ENCODE measurements around the gene TEDC1.

TEDC1 gene

DNA sequence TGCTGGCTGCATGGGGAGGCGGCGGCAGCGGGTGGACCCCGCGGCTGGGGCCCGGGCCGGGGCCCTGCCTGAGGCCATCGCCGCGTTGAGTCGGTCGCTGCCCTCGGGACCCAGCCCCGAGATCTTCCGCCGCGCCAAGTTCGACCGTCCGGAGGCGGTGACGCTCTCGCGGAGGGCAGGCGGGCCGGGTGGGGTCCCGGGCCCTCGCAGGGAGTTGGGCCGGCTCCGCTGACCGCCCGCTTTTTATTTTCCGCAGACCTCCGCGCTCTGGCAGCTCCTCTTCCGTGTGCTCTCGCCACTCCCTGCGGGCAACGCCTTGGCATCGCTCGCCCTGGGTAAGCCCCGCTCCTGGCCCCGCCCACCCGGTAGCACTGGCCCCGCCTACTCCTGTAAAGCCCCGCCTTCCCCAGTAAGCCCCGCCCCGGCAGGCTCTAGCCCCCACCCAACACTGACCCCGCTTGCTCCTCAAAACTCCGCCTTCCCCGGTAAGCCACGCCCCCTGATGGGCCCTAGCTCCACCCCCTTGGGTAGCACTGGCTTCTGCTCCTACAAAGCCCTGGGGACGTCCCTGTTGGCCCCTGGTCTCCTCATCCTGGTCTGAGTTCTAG, 424 bp downstream of the TEDC1 start:
- Mint-ChIP-seq H3K9me3 (peaks cover 0 to 2% of the 10 kb centered on the region in 2 donors), H3K36me3 (peaks cover 16 to 20% of the 10 kb centered on the region in 2 donors), H3K27me3 (no peaks in the 10 kb centered on the region), H3K4me1 (peaks cover 21 to 34% of the 10 kb centered on the region in 2 donors), H3K4me3 (peak overlapping the region; percentile 83 to 87), H3K27ac (peak overlapping the region; percentile 93)
- ATAC-seq (replicated peaks) (peak; percentile 7 to 24), DNase-seq (peak; percentile 80)

DNA sequence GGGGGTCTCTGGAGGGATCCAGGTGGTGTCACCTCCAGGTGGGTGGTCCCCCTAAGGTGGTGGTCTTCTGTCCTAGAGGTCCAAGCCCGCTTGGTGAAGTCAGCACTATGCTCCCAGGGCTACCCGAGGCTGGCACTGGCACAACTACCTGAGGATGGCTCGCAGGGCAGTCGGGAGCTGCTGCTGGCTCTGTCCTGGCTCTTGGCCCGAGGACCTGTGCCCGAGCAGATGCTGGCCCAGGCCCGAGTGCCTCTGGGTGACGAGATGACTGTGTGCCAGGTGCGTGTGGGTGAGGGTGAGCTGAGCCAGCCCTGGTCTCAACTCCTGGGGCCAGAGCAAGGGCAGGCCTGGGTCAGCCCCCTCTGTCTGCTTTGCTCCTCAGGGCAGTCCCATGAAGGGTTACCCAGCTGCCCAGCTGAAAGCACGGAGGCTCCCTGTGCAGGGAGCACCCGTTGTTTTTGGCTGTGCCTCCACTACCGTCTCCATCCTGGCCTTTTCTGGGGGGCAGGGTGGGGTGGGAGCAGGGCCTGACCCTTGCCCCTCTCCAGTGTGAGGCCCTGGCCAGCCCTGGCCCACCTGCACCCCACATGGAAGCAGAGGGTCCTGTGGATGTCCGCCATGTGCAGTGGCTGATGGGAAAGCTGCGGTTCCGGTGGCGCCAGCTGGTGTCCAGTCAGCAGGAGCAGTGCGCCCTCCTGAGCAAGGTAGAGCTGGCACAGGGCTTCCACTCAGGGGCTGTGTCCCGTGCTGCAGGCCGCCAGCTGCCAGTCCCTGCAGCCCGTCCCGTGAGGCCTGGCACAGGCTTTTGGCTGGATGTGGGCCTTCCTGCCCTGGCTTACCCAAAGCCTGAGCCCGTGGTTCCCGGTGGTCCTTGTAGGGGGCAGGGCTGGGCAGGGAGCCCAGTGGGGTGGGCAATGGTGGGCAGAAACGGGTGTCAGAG, 1.3 kb downstream of the TEDC1 start:
- Mint-ChIP-seq H3K9me3 (peaks cover 0 to 2% of the 10 kb centered on the region in 2 donors), H3K4me1 (peaks cover 21 to 29% of the 10 kb centered on the region in 2 donors)
- no peak for DNase-seq

DNA sequence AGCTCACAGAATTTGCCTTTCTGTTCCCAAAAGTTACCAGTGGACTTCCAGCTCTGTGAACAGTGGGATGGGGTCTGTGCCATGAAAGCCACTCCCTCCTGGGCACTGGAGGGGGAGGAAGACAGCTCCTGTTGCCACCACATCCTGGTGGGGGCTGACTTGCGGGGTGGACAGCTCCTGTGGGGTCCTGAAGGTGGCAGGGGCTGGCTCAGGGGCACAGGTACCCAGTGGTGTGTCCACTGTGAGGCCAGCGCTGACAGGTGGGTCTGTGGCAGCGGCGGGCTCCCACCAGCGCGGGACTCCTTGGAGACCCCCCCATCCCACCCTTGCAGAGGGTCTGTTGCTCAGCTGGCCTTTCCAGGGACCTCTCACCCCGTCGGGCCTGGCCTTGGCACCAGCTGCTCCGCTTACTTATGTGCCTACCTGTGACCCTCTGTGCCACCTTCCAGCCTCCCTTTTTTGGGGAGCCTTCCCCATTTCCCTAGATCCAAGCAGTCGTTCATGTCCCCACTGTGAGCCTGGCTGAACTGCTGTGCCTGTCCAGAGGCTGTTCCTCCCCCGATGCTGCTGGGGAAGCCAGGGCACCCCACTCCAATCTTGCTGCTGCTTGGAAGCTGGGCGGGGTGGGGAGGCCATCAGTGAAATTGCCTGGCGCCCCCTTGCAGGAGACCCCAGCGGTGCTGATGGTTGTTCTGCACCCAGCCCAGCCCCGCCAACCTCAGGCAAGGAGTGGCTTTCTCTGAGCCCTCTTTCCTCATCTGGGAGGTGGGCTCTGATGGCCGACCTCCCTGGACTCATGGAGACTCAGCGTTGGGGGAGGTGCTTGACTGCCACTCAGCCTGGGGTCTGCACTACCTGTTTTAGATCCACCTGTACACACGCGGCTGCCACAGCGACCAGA, 2.2 kb downstream of the TEDC1 start:
- Mint-ChIP-seq H3K27me3 (no peaks in the 10 kb centered on the region), H3K27ac (peak overlapping the region; percentile 37), H3K4me3 (no peak overlapping the region), H3K36me3 (peaks cover 16 to 24% of the 10 kb centered on the region in 2 donors), H3K9me3 (peaks cover 0 to 2% of the 10 kb centered on the region in 2 donors), H3K4me1 (peaks cover 18 to 23% of the 10 kb centered on the region in 2 donors)
- DNase-seq (no peak), ATAC-seq (replicated peaks) (no peak)

More for the DNA sequence above, 1.3 kb downstream of the TEDC1 start:
- Mint-ChIP-seq H3K27ac (peak overlapping the region; percentile 92), H3K4me3 (peak overlapping the region; percentile 83 to 87), H3K36me3 (peaks cover 16 to 20% of the 10 kb centered on the region in 2 donors), H3K27me3 (no peaks in the 10 kb centered on the region)
- ATAC-seq (replicated peaks): no peak

DNA sequence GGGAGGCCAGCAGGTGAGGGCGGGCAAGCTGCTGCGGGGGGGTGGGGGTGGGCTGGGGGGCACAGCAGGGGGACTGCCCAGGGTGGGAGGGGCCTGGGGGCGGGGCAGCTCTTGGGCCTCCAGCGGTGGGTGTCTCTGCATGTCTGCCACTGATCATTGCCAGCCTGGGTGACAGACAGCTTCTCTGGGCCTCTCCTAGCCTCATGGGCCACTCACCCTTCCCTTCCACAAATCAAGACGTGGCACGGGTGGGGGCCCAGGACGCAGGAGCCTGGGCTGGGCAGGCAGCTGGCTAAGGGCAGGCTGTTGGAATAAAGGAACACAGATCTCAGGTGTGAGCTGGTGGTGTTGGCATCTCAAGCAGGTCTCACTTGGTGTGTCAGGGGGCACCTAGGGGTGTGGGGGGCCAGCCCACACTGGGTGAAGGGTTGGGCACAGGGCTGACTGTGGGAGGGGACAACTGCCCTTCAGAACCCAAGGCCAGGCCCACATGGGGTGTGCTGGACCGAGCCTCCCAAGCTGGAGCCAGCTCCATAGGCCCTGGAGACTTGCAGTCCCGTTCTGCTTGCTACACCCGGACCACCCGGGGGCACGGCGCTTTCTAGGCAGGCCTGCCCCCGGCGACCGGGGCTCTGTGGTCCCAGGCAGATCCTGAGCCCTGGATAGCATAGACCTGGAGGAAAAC, 3.0 kb downstream of the TEDC1 start:
- no peaks in the 10 kb centered on the region for H3K27me3 Mint-ChIP-seq
- H3K9me3 Mint-ChIP-seq: peaks cover 0 to 2% of the 10 kb centered on the region in 2 donors
- peaks cover 14% of the 10 kb centered on the region in 2 donors for H3K4me1 Mint-ChIP-seq
- no peak overlapping the region for H3K27ac Mint-ChIP-seq
- peaks cover 20 to 24% of the 10 kb centered on the region in 2 donors for H3K36me3 Mint-ChIP-seq
- DNase-seq (no peak), ATAC-seq (replicated peaks) (no peak)
- no peak overlapping the region for H3K4me3 Mint-ChIP-seq

DNA sequence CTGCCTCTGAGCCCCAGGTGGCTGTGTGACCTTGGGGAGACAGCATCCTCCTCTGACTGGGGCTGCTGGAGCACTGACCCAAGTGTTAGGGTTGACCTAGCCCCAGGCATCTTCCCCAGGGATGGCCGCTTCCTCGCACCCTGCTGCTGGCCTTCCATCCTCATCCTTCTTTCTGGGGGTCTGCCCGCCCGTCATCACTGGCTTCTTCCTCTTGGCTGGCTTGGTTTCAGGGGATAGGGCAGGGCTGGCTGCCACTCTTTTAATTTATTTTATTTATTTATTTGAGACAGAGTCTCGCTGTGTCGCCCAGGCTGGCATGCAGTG, 3.5 kb downstream of the TEDC1 start:
- H3K4me3 Mint-ChIP-seq: no peak overlapping the region
- peaks cover 0 to 2% of the 10 kb centered on the region in 2 donors for H3K9me3 Mint-ChIP-seq
- H3K27me3 Mint-ChIP-seq: no peaks in the 10 kb centered on the region
- H3K4me1 Mint-ChIP-seq: peaks cover 9% of the 10 kb centered on the region in 2 donors
- no peak for DNase-seq
- peaks cover 15 to 18% of the 10 kb centered on the region in 2 donors for H3K36me3 Mint-ChIP-seq
- ATAC-seq (replicated peaks): no peak
- no peak overlapping the region for H3K27ac Mint-ChIP-seq

DNA sequence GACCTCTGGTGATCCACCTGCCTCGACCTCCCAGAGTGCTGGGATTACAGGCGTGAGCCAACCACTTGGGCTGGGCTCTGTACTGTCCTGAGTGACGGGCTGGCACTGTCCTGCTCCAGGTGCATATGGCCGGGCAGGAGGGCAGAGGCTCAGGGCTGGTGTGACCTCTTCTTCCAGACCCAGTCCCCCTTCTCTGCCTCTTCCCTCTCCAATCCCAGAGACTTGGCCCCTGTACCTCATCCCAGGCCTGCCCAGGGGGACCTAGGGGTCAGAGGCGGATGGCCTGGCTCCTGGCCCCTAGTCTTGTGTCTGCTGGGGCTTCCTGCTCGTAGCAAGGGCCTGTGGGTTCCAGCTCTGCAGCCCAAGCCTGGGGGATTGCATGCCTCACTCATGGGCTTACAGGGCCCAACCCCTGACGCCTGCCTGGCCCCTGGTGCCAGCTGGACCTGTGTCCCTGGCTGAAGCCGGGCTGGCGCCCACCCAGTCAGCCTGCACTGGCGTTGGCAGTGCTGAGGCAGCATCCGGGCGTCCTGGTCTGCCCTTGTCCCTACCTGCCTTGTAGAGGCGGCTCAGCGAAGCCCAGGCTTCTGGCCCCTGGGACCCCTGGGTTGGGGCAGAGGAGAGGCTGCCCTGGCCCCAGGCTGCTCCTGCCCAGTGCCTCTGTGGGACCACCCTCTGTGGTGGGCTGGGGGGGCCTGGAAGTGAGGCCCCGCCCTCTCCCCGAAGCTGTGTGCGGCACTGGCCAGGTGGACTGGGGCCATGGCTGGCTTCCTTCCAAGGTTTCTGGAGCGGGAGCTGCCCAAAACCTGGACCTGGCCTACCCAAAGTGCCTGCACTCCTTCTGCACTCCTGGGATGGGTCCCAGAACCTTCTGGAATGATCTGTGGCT, 4.3 kb downstream of the TEDC1 start:
- H3K27ac Mint-ChIP-seq: no peak overlapping the region
- DNase-seq (no peak), ATAC-seq (replicated peaks) (no peak)

DNA sequence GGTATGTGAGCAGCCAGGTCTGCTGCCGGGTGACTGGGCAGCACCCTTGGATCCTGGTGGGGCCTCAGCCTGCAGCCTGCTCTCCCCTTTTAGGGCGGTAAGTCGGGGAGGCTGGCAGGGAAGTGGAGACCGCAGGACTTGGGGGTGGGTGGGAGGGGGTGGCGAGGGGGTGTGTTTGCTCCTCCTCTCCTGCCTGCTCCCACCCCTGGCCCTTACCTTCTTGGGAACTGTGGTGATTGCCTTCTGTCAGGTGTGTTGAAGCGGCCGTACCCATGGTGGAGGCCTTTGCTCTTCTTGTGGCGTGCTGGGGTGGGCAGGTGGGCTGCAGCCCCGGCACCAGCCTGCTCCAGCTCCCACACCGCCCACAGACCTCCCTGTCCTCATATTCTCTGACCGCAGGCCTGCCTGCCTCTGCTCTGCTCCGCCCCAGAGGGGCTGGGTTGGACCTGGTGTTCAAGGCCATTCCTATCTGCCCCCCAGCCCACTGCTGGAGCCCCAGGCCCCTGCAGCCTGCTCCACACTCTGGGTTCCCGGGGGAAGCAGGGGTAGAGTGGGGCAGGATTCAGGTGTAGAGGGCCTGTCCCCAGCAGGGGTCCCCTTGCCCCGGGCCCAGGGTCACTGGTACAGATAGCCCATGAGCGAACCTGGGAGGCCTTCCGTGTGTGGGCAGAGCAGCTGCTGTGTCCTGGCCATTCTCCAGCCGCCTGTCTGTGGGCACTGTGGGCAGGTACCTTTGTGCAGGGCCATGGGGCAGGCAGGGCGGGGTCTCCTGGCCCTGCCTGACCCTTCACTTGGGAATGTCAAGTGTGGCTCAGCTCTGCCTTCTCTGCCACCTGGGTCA, 5.2 kb downstream of the TEDC1 start:
- peaks cover 6 to 11% of the 10 kb centered on the region in 2 donors for H3K4me1 Mint-ChIP-seq
- peaks cover 16 to 22% of the 10 kb centered on the region in 2 donors for H3K36me3 Mint-ChIP-seq
- DNase-seq (no peak), ATAC-seq (replicated peaks) (no peak)
- no peak overlapping the region for H3K27ac Mint-ChIP-seq
- H3K27me3 Mint-ChIP-seq: no peaks in the 10 kb centered on the region
- no peak overlapping the region for H3K4me3 Mint-ChIP-seq
- peaks cover 0 to 2% of the 10 kb centered on the region in 2 donors for H3K9me3 Mint-ChIP-seq

More for the DNA sequence above, 4.3 kb downstream of the TEDC1 start:
- Mint-ChIP-seq H3K4me1 (peaks cover 6 to 8% of the 10 kb centered on the region in 2 donors), H3K36me3 (peaks cover 16 to 18% of the 10 kb centered on the region in 2 donors), H3K9me3 (peaks cover 0 to 2% of the 10 kb centered on the region in 2 donors), H3K27me3 (no peaks in the 10 kb centered on the region), H3K4me3 (no peak overlapping the region)

DNA sequence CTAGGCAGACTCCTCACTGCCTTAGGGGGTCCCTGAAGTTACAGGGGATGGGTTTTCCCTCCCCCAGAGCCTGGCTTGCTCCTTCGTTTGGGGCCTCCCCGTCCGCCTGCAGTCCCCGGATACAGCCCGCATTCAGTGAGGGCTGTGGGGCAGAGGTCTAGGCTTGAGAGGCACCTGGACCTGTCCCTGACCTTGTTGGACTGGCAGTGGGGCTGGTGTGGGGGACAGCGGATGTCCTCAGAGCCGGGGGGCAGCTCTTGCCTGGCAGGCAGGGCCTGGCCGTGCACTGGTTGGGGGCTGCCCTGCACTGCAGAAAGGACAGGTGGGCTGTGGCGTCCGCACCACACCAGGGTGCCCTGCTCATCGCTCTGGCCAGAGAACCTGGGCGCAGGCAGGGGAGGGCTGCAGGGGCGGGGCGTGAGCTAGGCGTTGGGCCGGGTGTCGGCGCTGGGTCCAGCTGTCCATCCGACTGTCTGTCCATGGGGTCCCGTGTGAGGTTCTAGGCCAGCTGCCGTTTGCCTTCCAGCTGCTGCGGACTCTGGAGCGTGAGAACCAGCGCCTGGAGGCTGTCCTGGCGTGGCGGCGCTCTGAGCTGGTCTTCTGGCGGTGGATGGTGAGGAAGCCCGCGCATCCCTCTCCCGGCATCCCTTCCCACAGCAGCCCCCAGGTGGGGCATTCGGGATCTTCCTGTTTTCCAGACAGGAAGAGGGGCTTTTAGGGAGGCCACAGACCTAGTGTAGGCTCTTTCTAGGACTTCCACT, 6.0 kb downstream of the TEDC1 start:
- Mint-ChIP-seq H3K36me3 (peaks cover 16 to 20% of the 10 kb centered on the region in 2 donors), H3K4me1 (peaks cover 2 to 7% of the 10 kb centered on the region in 2 donors), H3K4me3 (no peak overlapping the region), H3K27me3 (no peaks in the 10 kb centered on the region), H3K9me3 (no peaks in the 10 kb centered on the region), H3K27ac (no peak overlapping the region)
- ATAC-seq (replicated peaks) (no peak), DNase-seq (no peak)

DNA sequence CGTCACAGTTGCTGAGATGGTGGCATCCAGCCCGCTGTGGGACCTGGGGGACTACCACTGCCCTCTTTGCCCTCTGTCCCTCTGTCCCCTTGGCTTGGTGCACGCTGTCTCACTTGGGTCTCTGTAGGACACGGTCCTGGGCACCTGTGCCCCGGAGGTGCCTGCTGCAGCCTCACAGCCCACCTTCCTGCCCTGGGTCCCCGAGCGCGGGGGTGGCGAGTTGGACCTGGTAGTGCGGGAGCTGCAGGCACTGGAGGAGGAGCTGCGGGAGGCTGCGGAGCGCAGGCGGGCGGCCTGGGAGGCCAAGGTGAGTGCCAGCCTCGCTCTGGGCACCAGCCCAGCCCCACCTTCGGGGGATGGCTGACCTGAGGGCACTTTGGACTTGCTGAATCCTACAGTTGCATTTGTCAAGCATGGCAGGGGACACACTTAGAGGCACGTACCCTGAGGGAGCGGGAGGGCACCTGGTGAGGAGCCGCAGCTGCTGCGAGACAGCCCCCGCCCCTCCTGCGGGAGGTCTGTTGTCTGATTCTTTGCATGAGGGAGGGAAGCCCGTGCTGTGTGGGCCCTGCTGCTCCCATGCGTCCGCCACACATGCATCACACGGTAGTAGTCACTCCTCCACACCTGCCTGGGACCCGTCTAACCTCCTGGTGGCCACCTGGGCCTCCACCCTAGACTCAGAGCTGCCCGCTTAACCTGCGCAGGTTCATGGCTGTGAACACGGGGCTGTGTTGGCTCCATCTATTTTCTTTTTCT, 6.8 kb downstream of the TEDC1 start:
- ATAC-seq (replicated peaks) (no peak), DNase-seq (no peak)
- Mint-ChIP-seq H3K36me3 (peaks cover 16 to 20% of the 10 kb centered on the region in 2 donors), H3K27ac (peak overlapping the region; percentile 27), H3K9me3 (no peaks in the 10 kb centered on the region), H3K4me1 (peaks cover 3 to 6% of the 10 kb centered on the region in 2 donors), H3K27me3 (peaks cover 4 to 5% of the 10 kb centered on the region in 2 donors), H3K4me3 (no peak overlapping the region)

DNA sequence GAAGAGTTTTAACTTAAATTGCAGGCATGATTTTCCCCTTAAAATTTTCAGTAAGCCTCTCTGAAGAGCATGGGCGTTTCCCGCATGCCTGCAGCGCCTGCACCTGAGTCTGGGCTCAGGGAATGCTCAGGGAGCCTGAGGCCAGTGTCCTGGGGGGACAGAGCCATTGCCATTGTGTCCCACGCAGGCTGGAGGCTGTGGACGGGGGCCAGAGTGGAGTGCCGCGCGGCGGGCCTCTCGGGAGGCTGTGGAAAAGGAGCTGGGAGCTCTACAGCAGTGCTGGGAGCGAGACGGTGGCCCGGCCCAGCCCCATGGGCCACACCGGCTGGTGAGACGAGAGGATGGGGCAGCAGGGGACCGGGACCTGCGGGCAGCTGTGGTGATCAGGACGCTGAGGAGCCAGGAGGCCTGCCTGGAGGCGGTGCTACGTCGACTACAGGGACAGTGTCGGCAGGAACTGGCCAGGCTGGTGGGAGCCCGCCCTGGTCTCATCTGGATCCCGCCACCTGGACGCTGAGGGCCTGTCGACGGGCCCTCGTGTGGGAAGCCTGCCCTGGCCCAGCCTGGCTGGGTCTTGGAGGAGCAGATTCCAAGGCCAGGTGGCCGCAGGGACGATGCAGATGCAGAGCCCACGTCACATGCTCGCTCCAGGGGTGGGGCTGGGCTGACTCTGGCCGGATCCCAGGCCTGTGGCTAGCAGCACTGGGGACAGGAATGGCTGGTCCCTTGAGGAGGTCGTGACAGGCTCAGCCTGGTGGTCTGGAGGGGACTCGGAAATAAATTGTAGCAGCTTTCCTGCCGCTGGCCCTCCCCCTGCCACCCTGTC, 7.6 kb downstream of the TEDC1 start:
- no peak for DNase-seq
- H3K9me3 Mint-ChIP-seq: no peaks in the 10 kb centered on the region
- H3K4me1 Mint-ChIP-seq: peaks cover 5 to 6% of the 10 kb centered on the region in 2 donors
- H3K27me3 Mint-ChIP-seq: peaks cover 8 to 10% of the 10 kb centered on the region in 2 donors
- H3K4me3 Mint-ChIP-seq: no peak overlapping the region
- H3K27ac Mint-ChIP-seq: peak overlapping the region; percentile 31
- H3K36me3 Mint-ChIP-seq: peaks cover 13 to 16% of the 10 kb centered on the region in 2 donors
- ATAC-seq (replicated peaks): no peak
